SK-N-SH (cell line): ENCODE data around the gene TWF1. TPM values are rescaled to one million over a fixed set of nuclear protein-coding genes. Genes with fewer than 3 reads are reported as not detected.
"Not testable (repeated sequence)": the region's sequence is repeated elsewhere in the genome, so short reads cannot be mapped to it uniquely, and the experiment has no call there.

Experiments used
- CTCF ChIA-PET: fragments of 300-600, 350-600 bp; formaldehyde crosslinking; extraction: SDS; loops from one replicate; lab custom pipeline; 2021; lab: Yijun Ruan, JAX
- POLR2A ChIA-PET: fragments of 350-600 bp; sonication (Branson Sonifier 250); formaldehyde crosslinking; extraction: SDS; loops from one replicate; lab custom pipeline; 2020; ENCODE audit warnings: antibody characterized with exemption, inconsistent platforms; lab: Yijun Ruan, JAX
- DNase-seq: peaks from one replicate; pipeline ENCODE4 v3.0.0; 2012
- H2AFZ ChIP-seq: fragments of 200-600 bp; sonication (generic); 2 replicates; pipeline ENCODE4 v1.8.1; 2016; ENCODE audit warnings: antibody characterized with exemption, mild to moderate bottlenecking, low read depth
- H3F3A ChIP-seq: fragments of 200-600 bp; sonication (generic); replicated peaks from 2 replicates; pipeline ENCODE3; 2016; ENCODE audit warnings: antibody characterized with exemption, mild to moderate bottlenecking; ENCODE audit not compliant: insufficient read depth
- H3K27ac ChIP-seq, 2 experiments: fragments of 200-500 bp in 1 of 2; fragments of 200-600 bp in 1 of 2; sonication (Bioruptor generic) in 1 of 2; sonication (generic), shearing (Covaris generic) in 1 of 2; 2 replicates each; pipeline versions ENCODE4 v1.5.1 to v1.6.1; 2014 to 2016; ENCODE audit warnings: low read depth in 2 of 2, inconsistent platforms in 1 of 2, low read length in 1 of 2, mild to moderate bottlenecking in 1 of 2, mixed read lengths in 1 of 2
- H3K27me3 ChIP-seq: fragments of 200-600 bp; sonication (generic), shearing (Covaris generic); 2 replicates; pipeline ENCODE4 v1.6.1; 2016; ENCODE audit warnings: mixed run types; ENCODE audit not compliant: insufficient read depth
- H3K36me3 ChIP-seq, 2 experiments: fragments of 200-500 bp in 1 of 2; fragments of 200-600 bp in 1 of 2; sonication (Bioruptor generic) in 1 of 2; sonication (generic) in 1 of 2; replicated peaks in 1 of 2; 2 replicates each; pipeline versions ENCODE3 to v1.5.1; 2014 to 2016; ENCODE audit warnings: low read length in 1 of 2, mild to moderate bottlenecking in 1 of 2; ENCODE audit not compliant: insufficient read depth in 2 of 2, control insufficient read depth in 1 of 2
- H3K4me1 ChIP-seq, 2 experiments: fragments of 200-500 bp in 1 of 2; fragments of 200-600 bp in 1 of 2; sonication (Bioruptor generic) in 1 of 2; sonication (generic), shearing (Covaris generic) in 1 of 2; 2 replicates each; pipeline versions ENCODE4 v1.5.1 to v1.6.1; 2014 to 2016; ENCODE audit warnings: low read depth in 1 of 2, low read length in 1 of 2, mixed run types in 1 of 2; ENCODE audit not compliant: insufficient read depth in 2 of 2, control insufficient read depth in 1 of 2
- H3K4me2 ChIP-seq: fragments of 200-600 bp; sonication (generic), shearing (Covaris generic); 2 replicates; pipeline ENCODE4 v1.6.1; 2017; ENCODE audit warnings: mixed run types
- H3K4me3 ChIP-seq, 2 experiments: fragments of 200-500 bp in 1 of 2; fragments of 200-600 bp in 1 of 2; sonication (Bioruptor generic) in 1 of 2; sonication (generic), shearing (Covaris generic) in 1 of 2; 2 replicates each; pipeline versions ENCODE4 v1.5.1 to v1.8.1; 2014 to 2016; ENCODE audit warnings: low read depth in 2 of 2, inconsistent platforms in 1 of 2, low read length in 1 of 2, mild to moderate bottlenecking in 1 of 2, mixed read lengths in 1 of 2, moderate library complexity in 1 of 2
- H3K79me2 ChIP-seq: fragments of 200-600 bp; sonication (generic); 2 replicates; pipeline ENCODE4 v1.8.1; 2017; ENCODE audit warnings: mild to moderate bottlenecking; ENCODE audit not compliant: insufficient read depth
- H3K9ac ChIP-seq: fragments of 200-600 bp; sonication (generic); 2 replicates; pipeline ENCODE4 v1.6.1; 2017; ENCODE audit warnings: mixed run types
- H3K9me2 ChIP-seq: fragments of 200-600 bp; sonication (generic); 2 replicates; pipeline ENCODE4 v1.6.1; 2017; ENCODE audit warnings: mixed run types
- H3K9me3 ChIP-seq: fragments of 200-600 bp; sonication (generic); 2 replicates; pipeline ENCODE4 v1.6.1; 2017; ENCODE audit warnings: mixed run types, mild to moderate bottlenecking, moderate library complexity
- H4K20me1 ChIP-seq: fragments of 200-600 bp; sonication (generic); 2 replicates; pipeline ENCODE4 v1.6.1; 2017; ENCODE audit warnings: mild to moderate bottlenecking, mixed run types; ENCODE audit not compliant: insufficient read depth
- EZH2phosphoT487 ChIP-seq: fragments of 200-600 bp; sonication (generic); IDR thresholded peaks from 2 replicates; pipeline ENCODE4 v1.6.1; 2017; ENCODE audit warnings: low read depth, mixed run types, mild to moderate bottlenecking, antibody characterized with exemption, moderate library complexity, borderline replicate concordance
- FOSL2 ChIP-seq: IDR thresholded peaks from 2 replicates; pipeline ENCODE4 v1.4.0; 2012; ENCODE audit warnings: low read depth, mild to moderate bottlenecking, moderate library complexity, borderline replicate concordance
- FOXJ3 ChIP-seq: sonication (generic); formaldehyde crosslinking; IDR thresholded peaks from 2 replicates; pipeline ENCODE4 v1.5.1; 2020; ENCODE audit warnings: mild to moderate bottlenecking, missing genetic modification reagents
- MEF2A ChIP-seq: IDR thresholded peaks from 2 replicates; pipeline ENCODE4 v1.4.0; 2012; ENCODE audit warnings: low read depth, borderline replicate concordance
- NFIC ChIP-seq: IDR thresholded peaks from 2 replicates; pipeline ENCODE4 v1.4.0; 2012; ENCODE audit warnings: borderline replicate concordance
- NRF1 ChIP-seq: IDR thresholded peaks from 2 replicates; pipeline ENCODE4 v1.6.1; 2012; ENCODE audit warnings: low read depth, mild to moderate bottlenecking, low read length
- RAD21 ChIP-seq: IDR thresholded peaks from 2 replicates; pipeline ENCODE4 v1.6.1; 2012; ENCODE audit warnings: mild to moderate bottlenecking, low read length
- RCOR1 ChIP-seq: fragments of 150-350 bp; IDR thresholded peaks from 2 replicates; pipeline ENCODE4 v1.6.1; 2017; ENCODE audit warnings: antibody characterized with exemption, low read length
- REST ChIP-seq: IDR thresholded peaks from 2 replicates; pipeline ENCODE4 v1.6.1; 2012; ENCODE audit warnings: mild to moderate bottlenecking, low read depth, low read length, moderate library complexity
- RFX5 ChIP-seq: IDR thresholded peaks from 2 replicates; pipeline ENCODE4 v1.6.1; 2012; ENCODE audit warnings: mild to moderate bottlenecking, improper control_type of control experiment, low read length
- RXRA ChIP-seq: IDR thresholded peaks from 2 replicates; pipeline ENCODE4 v1.4.0; 2012; ENCODE audit warnings: low read depth, mild to moderate bottlenecking, borderline replicate concordance
- SIN3A ChIP-seq: IDR thresholded peaks from 2 replicates; pipeline ENCODE4 v1.6.1; 2012; ENCODE audit warnings: low read depth, mild to moderate bottlenecking, low read length, moderate library complexity, borderline replicate concordance
- TCF12 ChIP-seq: IDR thresholded peaks from 2 replicates; pipeline ENCODE4 v1.4.0; 2012
- TEAD4 ChIP-seq: IDR thresholded peaks from 2 replicates; pipeline ENCODE4 v1.4.0; 2012; ENCODE audit warnings: mild to moderate bottlenecking, borderline replicate concordance; ENCODE audit not compliant: insufficient read depth
- WGBS: methylation state at CpG from one replicate; pipeline ENCODE4 v1.1.6; 2017; ENCODE audit warnings: low lambda C conversion rate; 5-methylcytosine and 5-hydroxymethylcytosine counted together
- polyA plus RNA-seq, 3 experiments: library from polyadenylated mRNA; depleted of rRNA; stranded (reverse); fragments of >200 nt; gene quantifications; 2 replicates each; pipeline ENCODE4 v1.2.3, GENCODE V29; 2012

TWF1 gene
- polyA plus RNA-seq, 1 of the 3 experiments (the other 2 are of a cell fraction) = 36.9 TPM

GRCh38 chr12:43848226-43848507, 42.0 kb upstream of the TWF1 start:
- H3F3A ChIP-seq = no peaks in the 10 kb centered on the region
- no peaks in the 10 kb centered on the region for H3K9me2 ChIP-seq
- no peak overlapping the region for H2AFZ ChIP-seq
- no peaks in the 10 kb centered on the region for H3K27me3 ChIP-seq
- no peak overlapping the region for H3K27ac ChIP-seq
- no peaks in the 10 kb centered on the region for H4K20me1 ChIP-seq
- no peaks in the 10 kb centered on the region for H3K79me2 ChIP-seq
- H3K9ac ChIP-seq = no peak overlapping the region
- H3K4me2 ChIP-seq = no peak overlapping the region
- CTCF ChIA-PET = no interaction called here
- TF ChIP-seq EZH2phosphoT487 (no peak), REST (no peak), RCOR1 (no peak), MEF2A (no peak), TEAD4 (no peak), RAD21 (no peak), TCF12 (no peak), NRF1 (no peak), RFX5 (no peak), RXRA (no peak), NFIC (no peak), SIN3A (no peak), FOXJ3 (CRISPR knock-in tag) (no peak), FOSL2 (no peak)
- TF ChIP-seq, all 33 proteins: peak for 0
- no peaks in the 10 kb centered on the region for H3K9me3 ChIP-seq
- no peak for DNase-seq
- no peak overlapping the region for H3K4me3 ChIP-seq
- H3K36me3 ChIP-seq = peaks cover 0 to 3% of the 10 kb centered on the region in 2 experiments
- H3K4me1 ChIP-seq = peaks cover 0 to 2% of the 10 kb centered on the region in 2 experiments; a peak in 1 of 4 replicates
- POLR2A ChIA-PET = no interaction called here
- 84% methylated on average over 4 of the region's 4 CpGs for WGBS

- POLR2A ChIA-PET, H3F3A ChIP-seq, H3K4me2 ChIP-seq: not testable (repeated sequence)
Observed at GRCh38 chr12:43847425-43848225, 41.5 kb upstream of the TWF1 start.

More at GRCh38 chr12:43847425-43848225, 41.5 kb upstream of the TWF1 start:
- H2AFZ ChIP-seq, DNase-seq, H3K9ac ChIP-seq, H3K79me2 ChIP-seq, H3K4me1 ChIP-seq, H3K9me2 ChIP-seq, H3K27ac ChIP-seq, H3K27me3 ChIP-seq, CTCF ChIA-PET, H3K9me3 ChIP-seq, H3K4me3 ChIP-seq, H4K20me1 ChIP-seq, H3K36me3 ChIP-seq: not testable (repeated sequence)
- WGBS = 79% methylated on average over 4 of the region's 4 CpGs
